Peyer's patch (tissue), 4 donors: ENCODE measurements around the gene SLC2A1. TPM values are rescaled to one million over a fixed set of nuclear protein-coding genes. Genes with fewer than 3 reads are reported as not detected.
"Not testable (repeated sequence)": the region's sequence is repeated elsewhere in the genome, so short reads cannot be mapped to it uniquely, and the experiment has no call there.

ENCODE experiments used
- DNase-seq, 3 donors: peaks; one replicate each; pipeline ENCODE4 v3.0.0-alpha.2; 2017 to 2019
- H3K27ac ChIP-seq, 4 donors: fragments of 200-600 bp; sonication (generic); one replicate each; pipeline ENCODE4 v1.5.1; 2016 to 2019
- H3K27me3 ChIP-seq, 2 donors: fragments of 200-600 bp; sonication (generic); one replicate each; pipeline ENCODE4 v1.5.1; 2019
- H3K36me3 ChIP-seq, 3 donors: fragments of 200-600 bp; sonication (generic); one replicate each; pipeline ENCODE4 v1.5.1; 2016 to 2019
- H3K4me1 ChIP-seq, 4 donors: fragments of 200-600 bp; sonication (generic); one replicate each; pipeline ENCODE4 v1.5.1; 2016 to 2019
- H3K4me3 ChIP-seq, 4 donors: fragments of 200-600 bp; sonication (generic); 1 replicate in 3 of 4; 2 replicates in 1 of 4; pipeline ENCODE4 v1.5.1; 2016 to 2019; ENCODE audit warnings: mild to moderate bottlenecking in 1 of 4
- H3K9me3 ChIP-seq, 4 donors: fragments of 200-600 bp; sonication (generic); one replicate each; pipeline ENCODE4 v1.5.1; 2016 to 2019; ENCODE audit warnings: mild to moderate bottlenecking in 1 of 4
- POLR2A ChIP-seq, 2 donors: fragments of 450-650 bp; IDR thresholded peaks; one replicate each; pipeline ENCODE4 v1.5.1; 2017; ENCODE audit warnings: antibody characterized with exemption in 2 of 2, mild to moderate bottlenecking in 2 of 2, moderate library complexity in 2 of 2
- total RNA-seq, 4 donors: library from RNA; depleted of rRNA; stranded (reverse); fragments of >200 nt; gene quantifications; one replicate each; pipeline ENCODE4 v1.1.0, GENCODE V29; 2016
- TF ChIP-seq, protein P1 (sequence below), 6 experiments: fragments of 450-650 bp in 4 of 6; fragments of 200-600 bp in 2 of 6; sonication (generic) in 1 of 6; IDR thresholded peaks; one replicate each; pipeline ENCODE4 v1.5.1; 2017 to 2019; ENCODE audit warnings: antibody characterized with exemption in 6 of 6, mild to moderate bottlenecking in 3 of 6, moderate library complexity in 1 of 6

Gene SLC2A1
- total RNA-seq, 4 donors from 2014 or later, result 15.7 to 35.7 (median 32.3) TPM

DNA sequence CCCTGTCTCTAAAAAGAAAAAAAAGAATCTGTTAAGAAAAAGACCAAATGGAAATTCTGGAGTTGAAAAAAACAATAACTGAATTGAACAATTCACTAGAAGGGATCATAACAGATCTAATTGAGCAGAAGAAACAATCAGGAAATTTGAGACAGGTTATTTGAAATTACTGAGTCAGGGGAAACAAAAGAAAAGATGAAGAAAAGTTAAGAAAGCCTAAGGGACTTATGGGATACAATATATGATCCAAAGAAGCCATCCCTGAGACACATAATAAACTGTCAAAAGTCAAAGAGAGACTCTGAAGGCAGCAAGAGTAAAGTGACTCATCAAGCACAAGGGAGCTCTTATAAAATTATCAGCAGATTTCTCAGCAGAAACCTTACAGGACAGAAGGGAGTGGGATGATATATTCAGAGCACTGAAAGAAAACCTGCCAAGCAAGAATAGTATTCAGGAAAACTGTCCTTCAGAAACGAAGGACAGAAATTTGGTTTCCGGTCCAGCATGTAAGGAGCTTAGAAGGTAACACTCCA lies 44.5 kb downstream of the SLC2A1 start:
- Histone ChIP-seq H3K4me1 (no peaks in the 10 kb centered on the region), H3K27me3 (no peaks in the 10 kb centered on the region), H3K9me3 (no peaks in the 10 kb centered on the region), H3K36me3 (no peaks in the 10 kb centered on the region), H3K4me3 (no peak overlapping the region), H3K27ac (no peak overlapping the region)
- TF ChIP-seq POLR2A (IDR thresholded peaks at IDR 0.05), result no peak
- TF ChIP-seq, protein P1, sequence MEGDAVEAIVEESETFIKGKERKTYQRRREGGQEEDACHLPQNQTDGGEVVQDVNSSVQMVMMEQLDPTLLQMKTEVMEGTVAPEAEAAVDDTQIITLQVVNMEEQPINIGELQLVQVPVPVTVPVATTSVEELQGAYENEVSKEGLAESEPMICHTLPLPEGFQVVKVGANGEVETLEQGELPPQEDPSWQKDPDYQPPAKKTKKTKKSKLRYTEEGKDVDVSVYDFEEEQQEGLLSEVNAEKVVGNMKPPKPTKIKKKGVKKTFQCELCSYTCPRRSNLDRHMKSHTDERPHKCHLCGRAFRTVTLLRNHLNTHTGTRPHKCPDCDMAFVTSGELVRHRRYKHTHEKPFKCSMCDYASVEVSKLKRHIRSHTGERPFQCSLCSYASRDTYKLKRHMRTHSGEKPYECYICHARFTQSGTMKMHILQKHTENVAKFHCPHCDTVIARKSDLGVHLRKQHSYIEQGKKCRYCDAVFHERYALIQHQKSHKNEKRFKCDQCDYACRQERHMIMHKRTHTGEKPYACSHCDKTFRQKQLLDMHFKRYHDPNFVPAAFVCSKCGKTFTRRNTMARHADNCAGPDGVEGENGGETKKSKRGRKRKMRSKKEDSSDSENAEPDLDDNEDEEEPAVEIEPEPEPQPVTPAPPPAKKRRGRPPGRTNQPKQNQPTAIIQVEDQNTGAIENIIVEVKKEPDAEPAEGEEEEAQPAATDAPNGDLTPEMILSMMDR (IDR thresholded peaks at IDR 0.05), result no peak
- DNase-seq, result no peak

DNA sequence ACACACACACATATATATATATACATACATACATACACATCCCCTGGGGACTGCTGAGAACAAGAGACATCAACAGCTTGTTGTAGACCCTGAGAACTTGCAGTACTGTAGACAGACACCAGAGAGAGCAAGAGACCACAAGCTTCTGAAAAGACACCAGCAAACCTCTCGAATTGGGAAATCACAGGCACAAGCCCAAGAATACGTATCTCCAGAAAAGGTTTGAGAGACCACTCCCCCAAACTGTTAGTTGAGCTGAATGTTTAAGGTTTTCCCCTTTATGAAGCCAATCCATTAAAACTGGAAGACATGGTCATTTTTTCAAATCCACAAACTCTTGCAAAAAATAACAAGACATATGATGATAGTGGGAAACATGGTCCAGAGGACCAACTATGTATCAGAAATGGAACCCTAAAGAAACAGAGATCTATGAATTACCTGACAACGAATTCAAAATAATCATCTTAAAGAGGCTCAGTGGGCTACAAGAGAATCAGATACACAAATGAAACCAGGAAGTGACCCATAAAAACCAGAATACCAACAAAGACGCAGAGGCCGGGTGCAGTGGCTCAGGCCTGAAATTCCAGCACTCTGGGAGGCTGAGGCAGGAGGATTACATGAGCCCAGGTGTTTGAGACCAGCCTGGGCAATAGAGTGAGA lies 45.1 kb downstream of the SLC2A1 start:
- H3K4me1 ChIP-seq, result no peaks in the 10 kb centered on the region
- no peaks in the 10 kb centered on the region for H3K9me3 ChIP-seq
- H3K36me3 ChIP-seq, result no peaks in the 10 kb centered on the region
- no peaks in the 10 kb centered on the region for H3K27me3 ChIP-seq
- H3K4me3 ChIP-seq, result no peak overlapping the region
- TF ChIP-seq POLR2A (IDR thresholded peaks at IDR 0.05), result no peak
- TF ChIP-seq, protein P1 (IDR thresholded peaks at IDR 0.05), result peak; percentile 36 to 98 (median 92)
- H3K27ac ChIP-seq, result no peak overlapping the region
- peak in 2 of 3 donors; percentile 50 to 81 for DNase-seq

DNA sequence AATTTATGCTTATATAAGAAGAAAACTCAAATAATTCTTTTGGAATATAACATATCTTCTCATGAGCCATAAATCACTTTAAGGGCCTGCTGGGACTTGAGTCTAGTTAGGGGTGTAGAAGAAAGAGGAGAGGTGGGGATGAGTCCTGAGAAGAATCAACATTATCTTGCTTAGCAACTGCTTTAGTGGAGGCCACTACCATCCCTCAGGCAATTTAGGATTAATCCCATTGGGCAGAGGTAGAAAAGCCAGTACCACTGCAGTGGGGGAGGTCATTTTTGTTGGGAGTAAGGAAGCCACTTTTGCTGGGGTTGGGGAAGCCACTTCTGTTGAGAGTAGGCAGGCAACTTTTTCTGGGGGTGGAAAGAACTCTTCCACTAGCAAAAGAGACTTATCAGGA lies 47.7 kb downstream of the SLC2A1 start:
- no peak for DNase-seq
- no peaks in the 10 kb centered on the region for H3K9me3 ChIP-seq
- H3K4me3 ChIP-seq, result no peak overlapping the region
- TF ChIP-seq, protein P1 (IDR thresholded peaks at IDR 0.05), result no peak
- TF ChIP-seq POLR2A (IDR thresholded peaks at IDR 0.05), result no peak
- H3K27ac ChIP-seq, result no peak overlapping the region
- no peaks in the 10 kb centered on the region for H3K27me3 ChIP-seq
- H3K4me1 ChIP-seq, result no peaks in the 10 kb centered on the region
- H3K36me3 ChIP-seq, result no peaks in the 10 kb centered on the region

DNA sequence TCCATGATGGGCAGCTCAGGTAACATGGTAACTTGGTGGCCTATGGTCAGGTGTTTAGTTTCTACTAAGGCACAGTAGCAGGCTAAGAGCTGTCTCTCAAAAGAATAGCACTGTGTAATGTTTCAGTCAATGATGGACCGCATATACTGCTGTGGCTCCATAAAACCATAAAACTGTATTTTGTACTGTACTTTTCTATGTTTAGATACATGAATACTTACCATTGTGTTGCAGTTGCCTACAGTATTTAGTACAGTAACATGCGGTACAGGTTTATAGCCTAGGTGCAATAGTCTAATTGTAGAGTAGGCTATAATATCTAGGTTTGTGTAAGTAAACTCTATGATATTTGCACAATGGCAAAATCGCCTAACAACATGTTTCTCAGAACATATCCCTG lies 50.6 kb downstream of the SLC2A1 start:
- no peak for DNase-seq
- no peaks in the 10 kb centered on the region for H3K9me3 ChIP-seq
- H3K36me3 ChIP-seq, result no peaks in the 10 kb centered on the region
- H3K27me3 ChIP-seq, result no peaks in the 10 kb centered on the region
- H3K27ac ChIP-seq, result no peak overlapping the region
- H3K4me1 ChIP-seq, result no peaks in the 10 kb centered on the region
- H3K4me3 ChIP-seq, result no peak overlapping the region
- TF ChIP-seq, protein P1 (IDR thresholded peaks at IDR 0.05), result no peak
- no peak for TF ChIP-seq POLR2A (IDR thresholded peaks at IDR 0.05)

DNA sequence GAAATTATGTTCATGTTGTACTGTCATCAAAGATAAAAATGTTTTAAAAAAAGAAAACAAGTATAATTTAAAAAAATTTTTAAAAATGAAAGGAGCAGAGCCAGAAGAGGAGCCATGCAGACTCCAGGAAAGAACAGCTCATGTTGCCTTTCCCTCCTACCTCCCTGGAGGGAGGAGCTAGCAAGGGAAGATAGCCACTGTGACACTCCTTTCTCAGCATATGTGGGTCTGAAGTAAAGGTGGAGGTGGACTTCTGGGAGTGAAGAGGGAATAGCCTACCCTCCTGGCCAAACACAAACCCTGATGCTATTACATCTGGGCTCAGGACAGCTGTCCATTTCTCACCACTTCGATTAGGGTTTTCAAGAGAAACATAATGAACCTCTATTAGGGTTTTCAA lies 54.2 kb downstream of the SLC2A1 start:
- H3K36me3 ChIP-seq, result no peaks in the 10 kb centered on the region
- H3K4me1 ChIP-seq, result no peaks in the 10 kb centered on the region
- DNase-seq, result no peak
- TF ChIP-seq POLR2A (IDR thresholded peaks at IDR 0.05), result no peak
- TF ChIP-seq, protein P1 (IDR thresholded peaks at IDR 0.05), result no peak
- H3K4me3 ChIP-seq, result no peak overlapping the region
- H3K9me3 ChIP-seq, result no peaks in the 10 kb centered on the region
- H3K27ac ChIP-seq, result no peak overlapping the region
- H3K27me3 ChIP-seq, result no peaks in the 10 kb centered on the region

DNA sequence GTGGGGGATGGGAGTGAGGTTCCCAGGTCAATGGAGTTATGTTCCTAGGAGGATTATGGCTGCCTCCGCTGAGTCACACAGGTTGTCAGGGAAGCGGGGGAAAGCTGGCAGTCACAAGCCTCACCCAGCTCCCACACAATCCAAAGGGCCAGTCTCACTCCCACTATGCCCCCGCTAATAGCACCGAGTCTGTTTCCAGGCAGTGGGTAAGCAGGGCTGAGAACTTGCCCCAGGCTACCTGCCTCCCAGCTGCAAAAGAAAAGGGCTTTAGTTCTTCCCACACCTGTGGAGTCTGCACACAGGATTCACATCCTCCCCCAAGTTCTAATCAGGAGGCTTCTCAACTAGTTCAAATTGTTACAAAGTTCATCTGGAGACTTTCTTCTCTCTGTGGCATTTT lies 58.7 kb downstream of the SLC2A1 start:
- H3K27ac ChIP-seq, DNase-seq, H3K36me3 ChIP-seq, H3K4me3 ChIP-seq, H3K4me1 ChIP-seq, H3K9me3 ChIP-seq, H3K27me3 ChIP-seq: not testable (repeated sequence)
